ENCODE results near the gene PLCL2. TPM values are rescaled to one million over a fixed set of nuclear protein-coding genes. Genes with fewer than 3 reads are reported as not detected.

PLCL2 gene
- total RNA-seq, 4 donors from 2014 or later: 18.1 to 31.3 (median 27.7) TPM

DNA sequence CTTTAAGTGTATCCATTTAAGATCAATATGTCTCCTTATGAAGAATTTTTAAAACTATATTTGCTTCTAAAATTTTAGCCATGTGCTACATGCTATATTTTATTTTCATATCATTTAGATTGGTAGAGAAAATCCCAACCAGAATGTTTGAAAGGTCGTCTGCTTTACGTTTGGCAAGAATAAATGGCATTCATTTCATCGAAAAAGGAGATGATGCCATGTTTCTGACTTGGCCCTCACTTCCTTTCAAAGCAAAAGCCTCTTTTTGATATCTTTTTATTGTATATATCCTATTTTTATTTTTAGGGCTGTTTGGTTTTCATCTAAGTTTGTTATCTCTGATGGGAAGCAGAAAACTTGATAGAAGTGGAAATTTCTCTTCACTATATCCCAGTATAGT lies 176.2 kb downstream of the PLCL2 start:
- no peak for TF ChIP-seq CTCF (IDR thresholded peaks at IDR 0.05; ENCODE audit: low read depth)

DNA sequence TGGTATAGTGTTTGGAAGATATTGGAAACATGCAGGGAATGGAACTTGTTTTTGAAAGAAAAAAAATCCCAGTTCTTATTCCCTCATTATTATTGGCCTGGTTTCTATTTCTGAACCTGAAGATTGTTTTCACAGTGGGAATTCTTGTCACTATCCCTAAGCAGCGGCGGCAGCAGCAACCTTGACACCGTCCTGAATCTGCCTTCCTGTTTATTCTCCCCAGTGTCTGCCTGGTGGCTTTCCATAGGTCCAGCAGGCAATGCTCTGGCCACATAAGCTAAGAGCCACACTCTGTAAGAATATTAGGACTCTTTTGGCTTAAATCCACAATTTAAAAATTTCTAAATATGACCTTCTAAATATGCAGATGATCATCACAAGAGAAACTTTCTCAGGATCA lies 178.0 kb downstream of the PLCL2 start:
- TF ChIP-seq CTCF (IDR thresholded peaks at IDR 0.05; ENCODE audit: low read depth): no peak

GRCh38 chr3:17063596-17063995 lies 178.8 kb downstream of the PLCL2 start:
- no peak for TF ChIP-seq CTCF (IDR thresholded peaks at IDR 0.05; ENCODE audit: low read depth)

DNA sequence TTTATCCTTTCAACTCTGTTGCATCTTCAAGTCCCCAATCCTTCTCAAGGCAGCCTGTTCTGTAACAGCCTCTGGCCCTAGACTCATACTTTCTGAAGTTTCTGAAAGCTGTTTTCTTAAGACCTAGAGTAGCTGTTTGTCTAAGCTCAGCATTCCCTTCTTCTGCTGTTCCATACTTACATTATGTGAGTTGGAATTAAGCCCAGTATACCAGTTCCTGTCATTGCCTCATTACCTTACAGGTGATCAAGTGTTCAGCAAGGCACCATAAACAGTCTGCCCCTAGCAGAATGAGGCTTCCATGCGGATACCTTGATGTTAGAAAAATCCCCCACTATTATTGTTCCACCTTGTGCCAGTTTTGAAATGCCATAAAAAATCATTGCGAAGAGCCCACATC lies 180.6 kb downstream of the PLCL2 start:
- TF ChIP-seq CTCF (IDR thresholded peaks at IDR 0.05; ENCODE audit: low read depth): no peak

DNA sequence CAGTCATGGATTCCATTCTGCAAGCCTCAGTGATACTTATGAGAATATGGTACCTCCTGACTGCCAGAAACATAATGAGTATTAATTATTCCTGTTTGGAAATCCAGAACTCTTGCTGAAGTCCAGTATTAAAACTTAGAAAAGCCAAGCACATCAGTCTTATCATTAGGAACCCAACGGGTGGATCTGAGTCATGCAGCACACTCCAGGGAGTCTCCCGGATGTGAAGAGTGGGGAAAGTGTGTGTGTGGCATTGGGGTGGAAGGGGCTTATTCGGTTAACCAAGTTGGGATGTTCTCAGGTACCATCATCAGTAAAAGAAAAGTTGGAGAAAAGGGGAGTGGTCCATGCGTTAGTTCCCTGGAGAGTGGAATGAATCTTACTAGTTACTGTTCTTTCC lies 181.1 kb downstream of the PLCL2 start:
- TF ChIP-seq CTCF (IDR thresholded peaks at IDR 0.05; ENCODE audit: low read depth): no peak

GRCh38 chr3:17069754-17070153 lies 185.0 kb downstream of the PLCL2 start:
- TF ChIP-seq CTCF (IDR thresholded peaks at IDR 0.05; ENCODE audit: low read depth): no peak

DNA sequence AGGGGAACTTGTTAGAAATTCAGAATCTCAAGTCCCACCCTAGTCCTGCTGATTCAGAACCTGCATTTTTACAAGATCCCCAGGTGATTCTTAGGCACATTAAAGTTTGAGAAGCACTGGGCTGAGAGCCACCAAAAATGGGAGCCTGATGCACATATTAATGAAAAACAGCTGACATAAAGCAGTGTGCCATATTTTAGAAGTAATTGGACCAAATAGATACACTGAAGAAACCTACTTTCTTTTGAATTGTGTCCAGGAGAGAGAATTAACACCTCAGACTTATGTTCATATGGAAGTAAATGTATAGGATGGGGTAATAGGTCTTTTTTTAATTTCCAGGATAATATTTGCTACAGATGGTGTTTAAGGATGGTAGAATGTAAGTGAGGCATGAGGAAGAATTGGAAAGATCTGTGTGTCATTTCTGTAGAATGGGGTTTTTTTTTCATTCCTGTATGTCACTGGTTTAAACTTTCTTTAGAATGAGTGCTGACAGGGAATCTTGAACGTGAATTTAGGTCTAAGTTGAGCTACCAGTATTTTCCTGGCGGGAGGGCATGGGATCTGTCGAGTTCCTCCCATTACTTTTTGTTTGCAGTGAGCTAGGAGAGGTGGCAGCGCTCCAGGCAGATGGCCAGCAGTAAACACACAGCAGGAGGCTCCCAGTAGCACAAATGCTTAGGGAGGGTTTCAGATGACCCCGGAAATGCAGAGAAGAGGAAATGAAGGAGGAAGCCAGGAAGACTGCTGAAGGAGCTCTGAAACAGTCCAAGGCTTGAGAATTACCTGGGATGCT lies 185.6 kb downstream of the PLCL2 start:
- no peak for TF ChIP-seq CTCF (IDR thresholded peaks at IDR 0.05; ENCODE audit: low read depth)

All from subcutaneous adipose tissue (tissue), 4 donors.